CD4-positive, alpha-beta T cell (primary cell): ENCODE results near the gene GSTM4. TPM values are rescaled to one million over a fixed set of nuclear protein-coding genes. Genes with fewer than 3 reads are reported as not detected.

ENCODE experiments used
- ATAC-seq: fragments of 200-7000 bp; cut with Tn5 transposase; one replicate; pipeline ENCODE4 v1.10.0; 2022; ENCODE audit warnings: mild to moderate bottlenecking; ENCODE audit not compliant: poor library complexity
- CTCF ChIA-PET: fragments of 350-600 bp; sonication (Branson Sonifier 250); formaldehyde crosslinking; loops from one replicate; lab custom pipeline; 2021; ENCODE audit warnings: antibody characterized with exemption, inconsistent platforms; lab: Charles Lee
- POLR2A ChIA-PET: fragments of 350-600 bp; sonication (Branson Sonifier 250); formaldehyde crosslinking; loops from one replicate; lab custom pipeline; 2021; ENCODE audit warnings: antibody characterized with exemption, inconsistent platforms; lab: Charles Lee
- DNase-seq, 14 experiments: peaks; one replicate each; pipeline ENCODE4 v3.0.0-alpha.2; 2013 to 2020; ENCODE audit warnings: mixed read lengths in 2 of 14
- H3K27ac ChIP-seq, 2 donors: one replicate each; pipeline versions ENCODE4 v1.5.1 to v1.7.0; 2013; ENCODE audit warnings: low read length in 2 of 2, low read depth in 1 of 2, mild to moderate bottlenecking in 1 of 2
- H3K27me3 ChIP-seq, 2 experiments: 1 replicate in 1 of 2; 2 replicates in 1 of 2; pipeline versions ENCODE4 v1.6.1 to v1.7.0; 2013; ENCODE audit warnings: low read length in 2 of 2, control low read depth in 1 of 2, mild to moderate bottlenecking in 1 of 2, moderate library complexity in 1 of 2; ENCODE audit not compliant: insufficient read depth in 2 of 2, control insufficient read depth in 1 of 2
- H3K36me3 ChIP-seq: one replicate; pipeline ENCODE4 v1.6.1; 2013; ENCODE audit warnings: low read length, control low read depth; ENCODE audit not compliant: insufficient read depth
- H3K4me1 ChIP-seq: one replicate; pipeline ENCODE4 v1.6.1; 2013; ENCODE audit warnings: low read length, control low read depth; ENCODE audit not compliant: insufficient read depth
- H3K4me3 ChIP-seq: one replicate; pipeline ENCODE4 v1.5.1; 2013; ENCODE audit warnings: mild to moderate bottlenecking, low read length, moderate library complexity
- H3K9me3 ChIP-seq, 2 experiments: 1 replicate in 1 of 2; 2 replicates in 1 of 2; pipeline versions ENCODE4 v1.6.1 to v1.7.0; 2013; ENCODE audit warnings: low read length in 2 of 2, mild to moderate bottlenecking in 2 of 2, control low read depth in 1 of 2, moderate library complexity in 1 of 2; ENCODE audit not compliant: control insufficient read depth in 1 of 2, insufficient read depth in 1 of 2
- H3K27ac Mint-ChIP-seq: one replicate; pipeline ENCODE4 v1.8.0; 2020; ENCODE audit warnings: mixed read lengths
- H3K27me3 Mint-ChIP-seq: one replicate; pipeline ENCODE4 v1.8.0; 2021; ENCODE audit warnings: mixed read lengths
- H3K36me3 Mint-ChIP-seq: one replicate; pipeline ENCODE4 v1.8.0; 2021; ENCODE audit warnings: low read depth, mixed read lengths
- H3K4me1 Mint-ChIP-seq: one replicate; pipeline ENCODE4 v1.8.0; 2021; ENCODE audit warnings: low read depth, mixed read lengths
- H3K4me3 Mint-ChIP-seq: one replicate; pipeline ENCODE4 v1.8.0; 2020; ENCODE audit warnings: mild to moderate bottlenecking, mixed read lengths
- H3K9me3 Mint-ChIP-seq: one replicate; pipeline ENCODE4 v1.8.0; 2020; ENCODE audit warnings: mixed read lengths
- intact Hi-C, 2 experiments: fragments of 100-400 bp; cut with DNase I in 1 of 2; cut with micrococcal nuclease in 1 of 2; formaldehyde crosslinking; loops; one replicate each; pipeline versions ENCODE4 v1.15.1 to v1.9.0; 2023 to 2025; cut with DNase I, micrococcal nuclease
- total RNA-seq, 174 experiments: library from RNA in 2 of 174; stranded (reverse) in 2 of 174; gene quantifications; one replicate each; pipeline ENCODE4 v1.2.3 and lab custom pipeline; 2021 to 2026
- TF ChIP-seq, protein P1 (sequence below): fragments of 200-600 bp; IDR thresholded peaks from one replicate; pipeline ENCODE4 v1.8.0; 2022; ENCODE audit warnings: antibody characterized with exemption, mild to moderate bottlenecking

Gene GSTM4
- total RNA-seq, 2 experiments from 2014 or later, result 17.7 to 20.7 TPM

DNA sequence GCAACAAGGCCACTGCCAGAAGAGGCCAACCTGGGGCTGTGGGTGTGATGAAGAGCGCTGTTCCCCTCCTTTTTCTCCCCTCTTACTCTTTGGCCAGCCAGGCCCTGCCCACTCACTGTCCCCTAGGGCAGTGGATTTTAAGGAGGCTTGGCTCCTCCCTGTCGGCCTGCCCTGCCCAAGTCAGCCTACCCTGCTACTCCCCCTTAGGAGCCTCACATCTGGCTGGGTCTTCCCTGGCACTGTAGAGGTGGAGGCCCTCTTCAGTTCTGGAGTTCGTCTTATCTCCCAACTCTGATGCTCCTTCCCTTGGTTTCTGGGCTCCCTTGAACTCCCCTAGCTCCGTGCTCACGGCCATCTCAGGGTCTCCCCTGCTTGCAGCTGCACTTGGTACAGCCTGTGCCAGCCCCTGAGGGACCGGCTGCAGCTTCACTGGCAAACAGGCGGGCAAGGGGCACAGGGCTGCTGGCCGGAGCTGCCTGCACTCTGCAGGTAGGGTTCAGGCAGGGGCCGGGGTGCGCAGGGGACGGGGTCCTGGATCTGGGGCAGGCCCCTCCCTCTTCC lies 32.2 kb upstream of the GSTM4 start:
- Histone ChIP-seq H3K4me1 (peaks cover 59% of the 10 kb centered on the region), H3K27me3 (no peaks in the 10 kb centered on the region), H3K9me3 (no peaks in the 10 kb centered on the region), H3K27ac (peak overlapping the region; percentile 26 to 58), H3K36me3 (peaks cover 35% of the 10 kb centered on the region), H3K4me3 (peak overlapping the region; percentile 22)
- ATAC-seq (no peak), DNase-seq (no peak)
- Mint-ChIP-seq H3K36me3 (peaks cover 33% of the 10 kb centered on the region), H3K27ac (peak overlapping the region; percentile 89), H3K27me3 (no peaks in the 10 kb centered on the region), H3K4me3 (peak overlapping the region; percentile 99), H3K4me1 (peaks cover 64% of the 10 kb centered on the region), H3K9me3 (no peaks in the 10 kb centered on the region)
- intact Hi-C loops, result loop anchor here (5.0 to 10.0 kb wide), 5 partner anchors 131 to 409 kb away; partner anchors contain the start of genes ATXN7L2 (in 1 of the 2), CYB561D1 (in 1 of the 2), PSMA5 (in 1 of the 2) and PSRC1 (in 1 of the 2)
- TF ChIP-seq, protein P1, sequence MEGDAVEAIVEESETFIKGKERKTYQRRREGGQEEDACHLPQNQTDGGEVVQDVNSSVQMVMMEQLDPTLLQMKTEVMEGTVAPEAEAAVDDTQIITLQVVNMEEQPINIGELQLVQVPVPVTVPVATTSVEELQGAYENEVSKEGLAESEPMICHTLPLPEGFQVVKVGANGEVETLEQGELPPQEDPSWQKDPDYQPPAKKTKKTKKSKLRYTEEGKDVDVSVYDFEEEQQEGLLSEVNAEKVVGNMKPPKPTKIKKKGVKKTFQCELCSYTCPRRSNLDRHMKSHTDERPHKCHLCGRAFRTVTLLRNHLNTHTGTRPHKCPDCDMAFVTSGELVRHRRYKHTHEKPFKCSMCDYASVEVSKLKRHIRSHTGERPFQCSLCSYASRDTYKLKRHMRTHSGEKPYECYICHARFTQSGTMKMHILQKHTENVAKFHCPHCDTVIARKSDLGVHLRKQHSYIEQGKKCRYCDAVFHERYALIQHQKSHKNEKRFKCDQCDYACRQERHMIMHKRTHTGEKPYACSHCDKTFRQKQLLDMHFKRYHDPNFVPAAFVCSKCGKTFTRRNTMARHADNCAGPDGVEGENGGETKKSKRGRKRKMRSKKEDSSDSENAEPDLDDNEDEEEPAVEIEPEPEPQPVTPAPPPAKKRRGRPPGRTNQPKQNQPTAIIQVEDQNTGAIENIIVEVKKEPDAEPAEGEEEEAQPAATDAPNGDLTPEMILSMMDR, result no peak
- CTCF ChIA-PET, result interaction anchor here (1.5 to 1.8 kb wide), 2 partner anchors 16 to 78 kb away, joined by 4 to 9 read pairs; no protein-coding TSS in a partner anchor
- POLR2A ChIA-PET, result interaction anchor here (0.7 to 3.1 kb wide), 5 partner anchors 15 to 77 kb away, joined by 3 to 20 read pairs (median 4); partner anchors contain the start of genes GNAI3 and GSTM4

DNA sequence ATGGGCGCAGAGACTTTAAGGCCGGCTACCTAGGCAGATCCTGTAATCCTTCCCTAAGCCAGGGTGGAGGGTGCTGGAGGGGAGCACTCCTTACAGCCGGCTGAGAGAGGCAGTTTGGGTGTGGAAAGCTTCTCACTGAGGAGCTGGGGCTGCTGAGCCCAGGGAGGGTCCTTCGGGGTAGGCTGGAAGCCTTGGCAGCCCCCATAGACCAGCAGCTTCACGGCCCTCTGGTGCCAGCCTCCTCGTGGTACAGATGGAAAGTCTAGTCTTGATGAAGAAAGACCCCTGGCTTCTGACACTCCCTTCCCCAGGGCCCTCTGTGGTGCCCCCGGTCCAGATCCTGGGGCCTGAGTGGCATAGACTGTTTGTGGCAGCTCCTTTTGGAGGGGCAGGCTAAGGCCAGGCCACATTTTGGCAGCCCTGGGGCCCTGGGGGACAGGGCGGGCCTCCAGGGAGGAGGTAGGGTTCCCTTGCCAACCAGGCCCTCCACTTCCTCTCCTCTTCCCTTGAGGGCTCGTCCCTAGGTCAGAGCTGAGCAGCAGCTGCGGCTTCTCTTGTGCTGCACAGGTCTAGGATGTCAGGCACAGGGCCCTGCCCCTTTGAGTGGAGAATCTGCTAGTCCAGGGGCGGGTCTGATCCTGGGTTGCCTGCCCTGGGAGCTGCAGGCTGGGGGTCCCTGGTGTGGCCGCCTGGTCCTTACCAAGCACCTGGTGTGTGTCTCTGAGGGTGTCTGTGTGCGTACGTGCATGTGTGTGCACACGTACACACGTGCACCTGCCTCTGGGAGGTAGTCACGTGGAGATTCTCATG lies 31.5 kb upstream of the GSTM4 start:
- ChIA-PET POLR2A (interaction anchor here (0.7 to 3.1 kb wide), 6 partner anchors 8 to 78 kb away, joined by 3 to 20 read pairs (median 4); partner anchors contain the start of genes GNAI3 and GSTM4), CTCF (interaction anchor here (1.5 to 1.8 kb wide), 2 partner anchors 16 to 78 kb away, joined by 4 to 9 read pairs; no protein-coding TSS in a partner anchor)
- Mint-ChIP-seq H3K27me3 (no peaks in the 10 kb centered on the region), H3K4me3 (peak overlapping the region; percentile 54), H3K9me3 (no peaks in the 10 kb centered on the region), H3K4me1 (peaks cover 57% of the 10 kb centered on the region), H3K27ac (peak overlapping the region; percentile 89), H3K36me3 (peaks cover 39% of the 10 kb centered on the region)
- intact Hi-C loops, result loop anchor here (5.0 to 10.0 kb wide), 5 partner anchors 132 to 410 kb away; partner anchors contain the start of genes ATXN7L2 (in 1 of the 2), CYB561D1 (in 1 of the 2), PSMA5 (in 1 of the 2) and PSRC1 (in 1 of the 2)
- DNase-seq (peak in 3 of 14 experiments; percentile 31 to 40 (median 38)), ATAC-seq (no peak)
- H3K4me3 ChIP-seq, result peak overlapping the region; percentile 22
- peaks cover 42% of the 10 kb centered on the region for H3K36me3 ChIP-seq
- H3K4me1 ChIP-seq, result peaks cover 52% of the 10 kb centered on the region
- H3K9me3 ChIP-seq, result no peaks in the 10 kb centered on the region
- peak overlapping the region; percentile 26 to 58 for H3K27ac ChIP-seq
- TF ChIP-seq, protein P1, result no peak
- no peaks in the 10 kb centered on the region for H3K27me3 ChIP-seq

DNA sequence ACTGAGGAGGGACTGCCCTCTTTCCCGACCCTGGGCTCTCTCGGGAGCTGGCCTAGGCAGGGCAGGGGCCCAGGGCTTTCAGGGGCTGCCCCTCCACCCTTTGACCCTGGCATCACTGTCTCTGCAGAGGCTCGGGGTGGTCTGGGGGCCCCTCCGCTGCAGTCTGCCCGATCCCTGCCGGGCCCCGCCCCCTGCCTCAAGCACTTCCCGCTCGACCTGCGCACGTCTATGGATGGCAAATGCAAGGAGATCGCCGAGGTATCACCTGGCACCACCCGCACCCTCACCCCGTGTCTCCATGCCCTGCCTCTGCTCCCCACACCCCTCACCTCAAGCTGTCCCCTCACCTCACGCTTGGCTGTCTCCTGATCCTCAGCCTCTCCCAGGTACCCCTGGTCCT lies 30.7 kb upstream of the GSTM4 start:
- ChIA-PET POLR2A (interaction anchor here (1.0 to 3.1 kb wide), 3 partner anchors 9 to 77 kb away, joined by 4 to 20 read pairs (median 4); partner anchors contain the start of gene GNAI3), CTCF (interaction anchor here (1.8 kb wide), 1 partner anchor 79 kb away, joined by 4 read pairs; no protein-coding TSS in a partner anchor)
- peaks cover 44% of the 10 kb centered on the region for H3K4me1 ChIP-seq
- TF ChIP-seq, protein P1, result no peak
- intact Hi-C loops, result loop anchor here in 1 of 2 experiments (10.0 kb wide), 1 partner anchor 410 kb away; the partner anchor contains the start of gene SARS1
- no peak for DNase-seq
- ATAC-seq, result no peak
- Mint-ChIP-seq H3K27me3 (no peaks in the 10 kb centered on the region), H3K27ac (peak overlapping the region; percentile 89), H3K36me3 (peaks cover 43% of the 10 kb centered on the region), H3K9me3 (no peaks in the 10 kb centered on the region), H3K4me3 (no peak overlapping the region), H3K4me1 (peaks cover 54% of the 10 kb centered on the region)
- H3K36me3 ChIP-seq, result peaks cover 50% of the 10 kb centered on the region
- H3K27ac ChIP-seq, result peak overlapping the region in 1 of 2 donors; percentile 58
- H3K27me3 ChIP-seq, result no peaks in the 10 kb centered on the region
- H3K4me3 ChIP-seq, result no peak overlapping the region
- H3K9me3 ChIP-seq, result no peaks in the 10 kb centered on the region
